Astrocyte of the cerebellum (primary cell): Measurements from ENCODE around the gene PLA2G4D.

Source experiments
- DNase-seq: peaks from one replicate; pipeline ENCODE4 v3.0.0-alpha.2; 2011; ENCODE audit warnings: low read depth
- H3K4me3 ChIP-seq: 2 replicates; pipeline ENCODE4 v1.5.1; 2011; ENCODE audit warnings: mild to moderate bottlenecking, low read depth, low read length, moderate library complexity
- CTCF ChIP-seq: IDR thresholded peaks from 2 replicates; pipeline ENCODE4 v1.5.1; 2012; ENCODE audit warnings: low read length, low read depth, moderate library complexity, mild to moderate bottlenecking; ENCODE audit errors: missing control alignments
- in situ Hi-C: cut with HindIII; loops from 2 replicates; pipeline ENCODE4 v1.10.0; 2017; ENCODE audit warnings: low sequenced_read_pairs

The PLA2G4D gene

DNA sequence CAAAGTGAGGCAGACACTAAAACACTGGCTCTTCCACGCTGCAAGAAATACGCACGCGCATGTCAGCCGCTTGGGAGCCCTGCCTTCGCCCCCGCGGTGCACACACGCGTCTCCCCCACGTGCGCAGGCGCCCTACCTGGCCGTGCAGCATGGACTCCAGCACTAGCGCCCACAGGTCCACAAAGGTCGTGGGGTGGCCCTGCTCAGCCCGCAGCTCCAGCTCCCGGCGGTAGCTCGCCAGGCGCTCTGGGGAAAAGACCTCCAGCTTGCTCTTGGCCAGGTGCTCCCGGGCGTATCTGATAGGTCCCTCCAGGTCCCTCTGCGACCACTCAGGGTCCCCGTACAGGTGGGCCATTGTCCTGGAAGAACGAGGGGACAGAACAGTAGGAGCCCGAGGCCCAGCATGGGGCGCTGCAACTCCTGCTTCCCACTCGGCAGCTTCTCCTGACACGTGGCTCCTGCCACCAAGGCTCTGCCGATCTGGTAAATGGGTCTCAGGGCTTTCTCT lies 14.9 kb downstream of the PLA2G4D start:
- no peak overlapping the region for H3K4me3 ChIP-seq
- no peak for DNase-seq
- in situ Hi-C loops = no loop called here
- no peak for TF ChIP-seq CTCF

- no peak for TF ChIP-seq CTCF
- in situ Hi-C loops = no loop called here
- no peak for DNase-seq
- H3K4me3 ChIP-seq = no peak overlapping the region
Measured at GRCh38 chr15:42078903-42079302, 15.5 kb downstream of the PLA2G4D start.

DNA sequence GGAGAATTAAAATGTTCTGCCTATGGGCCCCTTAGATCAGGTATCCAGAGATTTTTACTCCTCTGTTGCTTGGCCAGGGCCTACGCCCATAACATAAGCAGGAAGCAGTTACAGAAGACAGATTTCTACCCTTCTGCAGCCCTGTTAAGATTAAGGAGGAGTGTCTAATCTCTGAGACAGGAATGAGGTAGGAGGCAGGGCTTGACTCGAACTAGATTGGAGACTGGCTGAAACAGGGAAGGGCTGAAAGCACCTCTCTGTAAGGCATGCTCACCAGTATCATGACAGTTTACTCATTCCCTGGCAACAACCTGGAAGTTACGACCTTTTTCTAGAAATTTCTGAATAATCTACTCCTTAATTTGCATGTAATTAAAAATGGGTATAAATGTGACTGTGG lies 16.7 kb downstream of the PLA2G4D start:
- in situ Hi-C loops = no loop called here
- DNase-seq = no peak

GRCh38 chr15:42073418-42073817 lies 20.9 kb downstream of the PLA2G4D start:
- DNase-seq = no peak
- in situ Hi-C loops = no loop called here
- H3K4me3 ChIP-seq = no peak overlapping the region
- TF ChIP-seq CTCF = no peak

More for the DNA sequence above, 16.7 kb downstream of the PLA2G4D start:
- no peak overlapping the region for H3K4me3 ChIP-seq
- TF ChIP-seq CTCF = no peak

GRCh38 chr15:42072141-42072685 lies 22.1 kb downstream of the PLA2G4D start:
- no peak overlapping the region for H3K4me3 ChIP-seq
- DNase-seq = no peak
- in situ Hi-C loops = no loop called here
- no peak for TF ChIP-seq CTCF

DNA sequence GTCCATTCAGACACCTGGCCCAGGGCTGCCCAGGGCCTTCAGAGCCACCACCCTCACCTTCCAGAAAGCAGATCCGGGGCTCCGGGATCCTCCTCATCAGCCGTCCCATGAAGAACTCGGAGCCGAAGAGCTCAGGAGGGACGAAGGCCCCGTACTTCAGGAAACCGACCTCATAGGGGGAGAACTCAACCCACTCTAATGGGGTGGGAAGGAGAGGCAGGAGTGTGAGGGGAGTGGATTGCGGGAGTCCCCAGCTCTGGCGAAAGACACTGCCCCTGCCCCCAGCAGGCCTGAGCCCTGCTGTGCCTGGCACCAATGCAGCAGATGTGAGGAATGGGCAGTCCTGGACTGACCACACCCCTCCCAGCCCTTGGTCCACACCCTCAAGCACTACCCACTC lies 22.6 kb downstream of the PLA2G4D start:
- in situ Hi-C loops = no loop called here
- no peak overlapping the region for H3K4me3 ChIP-seq
- no peak for DNase-seq
- no peak for TF ChIP-seq CTCF

DNA sequence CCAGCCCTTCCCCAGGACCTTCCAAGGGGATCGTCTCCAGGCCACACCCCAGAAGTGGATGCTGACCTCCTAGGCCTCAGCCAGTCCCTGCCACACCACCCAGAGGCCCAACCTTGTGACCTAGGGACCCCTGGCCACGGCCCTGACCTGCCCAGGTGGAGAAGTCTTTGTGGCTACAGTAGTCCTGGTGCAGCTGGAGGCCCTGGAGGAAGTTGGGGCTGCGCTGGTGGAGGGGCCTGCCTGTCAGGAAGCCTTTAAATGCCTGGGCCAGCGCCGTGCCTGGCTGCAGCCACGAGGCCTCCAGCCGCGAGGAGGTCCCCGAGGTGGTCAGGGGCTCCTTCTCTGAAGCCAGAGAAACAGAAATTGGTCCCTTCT lies 23.4 kb downstream of the PLA2G4D start:
- no peak for TF ChIP-seq CTCF
- H3K4me3 ChIP-seq = no peak overlapping the region
- no peak for DNase-seq
- in situ Hi-C loops = no loop called here
